Heart left ventricle (tissue), 16 donors: ENCODE results near the gene C5orf22. TPM values are rescaled to one million over a fixed set of nuclear protein-coding genes. Genes with fewer than 3 reads are reported as not detected.

Experiments
- ATAC-seq, 4 donors: fragments of 200-7000 bp; cut with Tn5 transposase; one replicate each; pipeline ENCODE4 v1.9.1; 2020 to 2022; ENCODE audit warnings: moderate library complexity in 4 of 4, mild to moderate bottlenecking in 3 of 4, moderate number of reproducible peaks in 1 of 4
- DNase-seq, 5 donors: peaks; one replicate each; pipeline ENCODE4 v3.0.0-alpha.2; 2020
- H3K27ac ChIP-seq, 12 donors: fragments of 200-600 bp; sonication (generic) in 4 of 12; one replicate each; pipeline versions ENCODE4 v1.5.0 to v1.8.0; 2016 to 2022; ENCODE audit warnings: mild to moderate bottlenecking in 2 of 12
- H3K27me3 ChIP-seq, 9 donors: fragments of 200-600 bp; sonication (generic) in 2 of 9; one replicate each; pipeline versions ENCODE4 v1.5.1 to v1.8.0; 2016 to 2022; ENCODE audit warnings: mild to moderate bottlenecking in 3 of 9
- H3K36me3 ChIP-seq, 9 donors: fragments of 200-600 bp; sonication (generic) in 2 of 9; one replicate each; pipeline versions ENCODE4 v1.5.0 to v1.8.0; 2018 to 2022; ENCODE audit warnings: mild to moderate bottlenecking in 2 of 9
- H3K4me1 ChIP-seq, 12 donors: fragments of 200-600 bp; sonication (generic) in 4 of 12; one replicate each; pipeline versions ENCODE4 v1.5.0 to v1.8.0; 2016 to 2022; ENCODE audit warnings: mild to moderate bottlenecking in 3 of 12
- H3K4me3 ChIP-seq, 12 donors: fragments of 200-600 bp; sonication (generic) in 4 of 12; one replicate each; pipeline versions ENCODE4 v1.5.0 to v1.8.0; 2017 to 2022; ENCODE audit warnings: mild to moderate bottlenecking in 9 of 12, moderate library complexity in 4 of 12
- H3K9me3 ChIP-seq, 12 donors: fragments of 200-600 bp; sonication (generic) in 4 of 12; one replicate each; pipeline versions ENCODE4 v1.5.0 to v1.8.0; 2016 to 2022; ENCODE audit warnings: mild to moderate bottlenecking in 1 of 12
- POLR2A ChIP-seq, 2 donors: fragments of 450-650 bp; IDR thresholded peaks; one replicate each; pipeline ENCODE4 v1.6.1; 2017; ENCODE audit warnings: antibody characterized with exemption in 2 of 2, mild to moderate bottlenecking in 2 of 2, moderate library complexity in 2 of 2
- WGBS, 4 donors: extraction: QIAGEN DNeasy Blood & Tissue Kit in 2 of 4; methylation state at CpG; one replicate each; pipeline versions ENCODE4 v1.1.5 to v1.1.7; 2013 to 2018; 5-methylcytosine and 5-hydroxymethylcytosine counted together
- intact Hi-C, 10 donors: fragments of 100-400 bp; cut with DNase I; formaldehyde crosslinking; loops; one replicate each; pipeline versions ENCODE4 v1.11.1 to v1.14.2; 2022
- polyA plus RNA-seq, 2 donors: library from polyadenylated mRNA; stranded (reverse); fragments of 200-250 nt; gene quantifications; one replicate each; pipeline ENCODE4 v1.2.3, GENCODE V29; 2013
- total RNA-seq, 9 donors: library from RNA; depleted of rRNA in 2 of 9; stranded (reverse); fragments of >200 nt in 2 of 9; fragmentation: NEBNext Ultra II Directional in 3 of 9; extraction: Animal tissue kit (Norgen Biotek cat#: 25700) in 3 of 9; gene quantifications; one replicate each; pipeline versions ENCODE4 v1.1.0 to v1.2.4, GENCODE V29; 2016 to 2023
- TF ChIP-seq, protein P1 (sequence below), 12 donors: fragments of 200-600 bp; sonication (generic) in 4 of 12; IDR thresholded peaks; one replicate each; pipeline versions ENCODE4 v1.5.0 to v1.8.0; 2018 to 2022; ENCODE audit warnings: antibody characterized with exemption in 12 of 12, mild to moderate bottlenecking in 5 of 12
- donor health status: ischemic (EF 13 %, LVEDD 7.1; RV severe dilation, severe dysfunction).
- donor health status: healthy with polysubstance abuse.
- donor health status: DM: no; HTN: yes; CAD: no.
- donor health status: DM: no; HTN: no; CAD: no.
- donor health status: ischemic (EF 25% LVEDD 6.9; RV normal size, moderate dysfunction).
- donor health status: ischemic (EF 25% LVEDD 5.7; RV mildly dilated, moderate dysfunction).
- donor health status: healthy.
- donor health status: DM: yes; HTN: yes; CAD: no.
- donor health status: ischemic (EF 35%, LVEDD 5.7; RV mildly dilated, moderate dysfunction).
- donor health status: nonischemic (EF 11% LVEDD 7.7; RV severe dilation, severe dysfunction).
- donor health status: DM: yes; HTN: yes; CAD: no.
- donor health status: PGD.
- donor health status: ischemic (EF 29% LVEDD 5.4; RV normal size, mild dysfunction).
- donor health status: nonischemic (EF 23%, LVEDD 6.1; RV moderate dilation, normal function).

Gene C5orf22
- total and polyA plus RNA-seq, 11 donors, result 8.5 to 28.9 (median 25.1) TPM

DNA sequence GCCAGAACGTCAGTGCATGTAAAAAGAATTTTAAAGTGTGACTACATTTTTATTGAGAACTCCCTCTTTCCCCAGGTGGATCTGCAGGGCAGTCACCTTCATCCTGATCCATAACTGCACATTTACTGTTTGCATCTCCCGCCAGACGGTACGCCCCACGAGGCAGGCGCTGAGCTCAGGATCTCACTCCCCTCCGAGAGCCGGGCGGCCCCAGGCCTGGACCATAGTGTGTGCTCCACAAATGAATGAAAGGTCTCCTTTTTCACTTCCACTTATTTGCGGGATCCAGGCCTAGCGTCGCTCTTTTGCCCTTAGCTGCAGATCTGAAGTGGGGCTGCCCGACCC lies 586 bp upstream of the C5orf22 start:
- H3K4me3 ChIP-seq, result peak overlapping the region; percentile 47 to 94 (median 82)
- intact Hi-C loops, result no loop called here
- WGBS, 4 donors, result 0 to 1% (median 1%) methylated on average over 13 of the region's 13 CpGs
- TF ChIP-seq, protein P1, sequence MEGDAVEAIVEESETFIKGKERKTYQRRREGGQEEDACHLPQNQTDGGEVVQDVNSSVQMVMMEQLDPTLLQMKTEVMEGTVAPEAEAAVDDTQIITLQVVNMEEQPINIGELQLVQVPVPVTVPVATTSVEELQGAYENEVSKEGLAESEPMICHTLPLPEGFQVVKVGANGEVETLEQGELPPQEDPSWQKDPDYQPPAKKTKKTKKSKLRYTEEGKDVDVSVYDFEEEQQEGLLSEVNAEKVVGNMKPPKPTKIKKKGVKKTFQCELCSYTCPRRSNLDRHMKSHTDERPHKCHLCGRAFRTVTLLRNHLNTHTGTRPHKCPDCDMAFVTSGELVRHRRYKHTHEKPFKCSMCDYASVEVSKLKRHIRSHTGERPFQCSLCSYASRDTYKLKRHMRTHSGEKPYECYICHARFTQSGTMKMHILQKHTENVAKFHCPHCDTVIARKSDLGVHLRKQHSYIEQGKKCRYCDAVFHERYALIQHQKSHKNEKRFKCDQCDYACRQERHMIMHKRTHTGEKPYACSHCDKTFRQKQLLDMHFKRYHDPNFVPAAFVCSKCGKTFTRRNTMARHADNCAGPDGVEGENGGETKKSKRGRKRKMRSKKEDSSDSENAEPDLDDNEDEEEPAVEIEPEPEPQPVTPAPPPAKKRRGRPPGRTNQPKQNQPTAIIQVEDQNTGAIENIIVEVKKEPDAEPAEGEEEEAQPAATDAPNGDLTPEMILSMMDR (IDR thresholded peaks at IDR 0.05), result no peak
- no peak for TF ChIP-seq POLR2A (IDR thresholded peaks at IDR 0.05)
- ATAC-seq (peak; percentile 23 to 47 (median 36)), DNase-seq (no peak)
- H3K27me3 ChIP-seq, result no peaks in the 10 kb centered on the region
- H3K36me3 ChIP-seq, result peaks cover 0 to 59% (median 49%) of the 10 kb centered on the region in 9 donors
- H3K27ac ChIP-seq, result peak overlapping the region in 11 of 12 donors; percentile 65 to 85 (median 75)
- peaks cover 8 to 32% (median 26%) of the 10 kb centered on the region in 12 donors for H3K4me1 ChIP-seq
- no peaks in the 10 kb centered on the region for H3K9me3 ChIP-seq

DNA sequence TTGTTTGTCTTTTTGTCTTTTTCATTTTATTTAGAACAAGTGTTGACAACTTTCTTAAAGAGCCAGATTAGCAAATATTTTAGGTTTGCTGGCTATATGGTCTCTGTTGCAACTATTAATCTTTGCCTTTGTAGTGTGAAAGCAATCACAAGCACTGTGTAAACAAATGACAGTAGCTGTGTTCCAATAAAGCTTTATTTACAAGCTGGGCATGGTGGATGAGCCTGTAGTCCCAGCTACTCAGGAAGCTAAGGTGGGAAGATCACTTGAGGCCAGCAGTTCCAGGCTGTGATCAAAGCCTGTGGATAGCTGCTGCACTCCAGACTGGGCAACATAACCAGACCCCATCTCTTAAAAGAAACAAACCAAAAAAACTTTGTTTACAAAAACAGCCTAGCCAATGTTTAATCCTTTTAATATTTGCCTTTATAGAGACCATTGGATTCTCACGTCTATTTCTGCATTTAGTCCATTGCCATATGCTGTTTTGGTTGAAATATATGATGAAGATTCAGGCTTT lies 2.5 kb downstream of the C5orf22 start:
- DNase-seq (no peak), ATAC-seq (no peak)
- H3K27ac ChIP-seq, result no peak overlapping the region
- H3K9me3 ChIP-seq, result no peaks in the 10 kb centered on the region
- intact Hi-C loops, result no loop called here
- no peak overlapping the region for H3K4me3 ChIP-seq
- TF ChIP-seq POLR2A (IDR thresholded peaks at IDR 0.05), result no peak
- TF ChIP-seq, protein P1 (IDR thresholded peaks at IDR 0.05), result no peak
- peaks cover 8 to 32% (median 26%) of the 10 kb centered on the region in 12 donors for H3K4me1 ChIP-seq
- H3K27me3 ChIP-seq, result no peaks in the 10 kb centered on the region
- peaks cover 0 to 59% (median 54%) of the 10 kb centered on the region in 9 donors for H3K36me3 ChIP-seq
- 86 to 94% (median 90%) methylated on average over 1 of the region's 1 CpG for WGBS, 4 donors

DNA sequence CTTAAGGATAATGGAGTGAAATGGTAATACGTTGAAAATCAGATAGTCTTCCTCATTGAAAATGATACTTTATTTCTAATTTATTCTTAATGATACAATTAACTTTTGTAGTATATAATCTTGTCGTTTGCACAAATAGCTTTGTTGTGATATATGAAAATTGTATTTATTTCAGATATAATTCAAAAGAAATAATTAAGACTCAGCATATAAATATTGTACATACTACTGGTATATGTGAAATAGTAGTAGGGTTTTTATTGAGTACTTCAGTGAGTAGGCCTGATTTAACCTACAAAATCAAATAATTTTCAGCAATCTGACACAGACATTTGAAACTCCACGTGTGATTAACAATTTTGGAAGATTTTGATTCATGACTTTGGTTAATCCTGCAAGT lies 4.8 kb downstream of the C5orf22 start:
- H3K9me3 ChIP-seq, result no peaks in the 10 kb centered on the region
- WGBS, 4 donors, result 84 to 91% (median 88%) methylated on average over 3 of the region's 3 CpGs
- ATAC-seq, result no peak
- H3K4me1 ChIP-seq, result peaks cover 0 to 17% (median 11%) of the 10 kb centered on the region in 12 donors
- no peak overlapping the region for H3K27ac ChIP-seq
- peaks cover 0 to 81% (median 75%) of the 10 kb centered on the region in 9 donors for H3K36me3 ChIP-seq
- no peak overlapping the region for H3K4me3 ChIP-seq
- no peaks in the 10 kb centered on the region for H3K27me3 ChIP-seq
- intact Hi-C loops, result no loop called here
- no peak for TF ChIP-seq POLR2A (IDR thresholded peaks at IDR 0.05)
- TF ChIP-seq, protein P1 (IDR thresholded peaks at IDR 0.05), result no peak
- DNase-seq, result no peak

DNA sequence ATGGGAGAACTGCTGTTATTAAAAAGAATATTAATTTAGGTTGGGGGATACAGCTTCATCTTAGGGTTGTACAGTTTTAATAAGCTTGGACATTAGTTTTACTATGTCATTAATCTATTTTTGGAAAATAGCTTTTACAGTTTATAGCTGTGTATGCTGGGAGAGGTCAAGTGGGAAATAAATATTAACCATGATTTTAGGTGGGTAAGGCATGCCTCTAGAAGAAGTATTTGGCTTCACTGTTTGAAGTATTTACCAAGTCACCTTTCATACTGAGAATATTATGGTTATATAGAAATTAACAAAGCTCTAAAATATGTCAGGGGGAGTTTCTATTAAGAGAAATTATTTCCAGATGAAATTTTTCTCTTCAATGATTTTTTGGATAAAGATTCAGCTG lies 5.2 kb downstream of the C5orf22 start:
- no peaks in the 10 kb centered on the region for H3K9me3 ChIP-seq
- no peak for DNase-seq
- intact Hi-C loops, result no loop called here
- no peak overlapping the region for H3K4me3 ChIP-seq
- H3K36me3 ChIP-seq, result peaks cover 0 to 86% (median 80%) of the 10 kb centered on the region in 9 donors
- H3K27ac ChIP-seq, result no peak overlapping the region
- TF ChIP-seq, protein P1 (IDR thresholded peaks at IDR 0.05), result no peak
- TF ChIP-seq POLR2A (IDR thresholded peaks at IDR 0.05), result no peak
- H3K27me3 ChIP-seq, result no peaks in the 10 kb centered on the region
- peaks cover 0 to 17% (median 11%) of the 10 kb centered on the region in 12 donors for H3K4me1 ChIP-seq
- ATAC-seq, result no peak
